Stimulated activated CD8-positive, alpha-beta memory T cell treated with anti-CD3 and anti-CD28 coated beads, Interleukin-12 subunit alpha, Interleukin-12 subunit beta, amount 100 ng/mL, for 1 hour (primary cell): ENCODE results near the gene ELAVL1.

Experiments
- DNase-seq: peaks from one replicate; pipeline ENCODE4 v3.0.0-alpha.2; 2020; ENCODE audit warnings: low read depth

ELAVL1 gene

DNA sequence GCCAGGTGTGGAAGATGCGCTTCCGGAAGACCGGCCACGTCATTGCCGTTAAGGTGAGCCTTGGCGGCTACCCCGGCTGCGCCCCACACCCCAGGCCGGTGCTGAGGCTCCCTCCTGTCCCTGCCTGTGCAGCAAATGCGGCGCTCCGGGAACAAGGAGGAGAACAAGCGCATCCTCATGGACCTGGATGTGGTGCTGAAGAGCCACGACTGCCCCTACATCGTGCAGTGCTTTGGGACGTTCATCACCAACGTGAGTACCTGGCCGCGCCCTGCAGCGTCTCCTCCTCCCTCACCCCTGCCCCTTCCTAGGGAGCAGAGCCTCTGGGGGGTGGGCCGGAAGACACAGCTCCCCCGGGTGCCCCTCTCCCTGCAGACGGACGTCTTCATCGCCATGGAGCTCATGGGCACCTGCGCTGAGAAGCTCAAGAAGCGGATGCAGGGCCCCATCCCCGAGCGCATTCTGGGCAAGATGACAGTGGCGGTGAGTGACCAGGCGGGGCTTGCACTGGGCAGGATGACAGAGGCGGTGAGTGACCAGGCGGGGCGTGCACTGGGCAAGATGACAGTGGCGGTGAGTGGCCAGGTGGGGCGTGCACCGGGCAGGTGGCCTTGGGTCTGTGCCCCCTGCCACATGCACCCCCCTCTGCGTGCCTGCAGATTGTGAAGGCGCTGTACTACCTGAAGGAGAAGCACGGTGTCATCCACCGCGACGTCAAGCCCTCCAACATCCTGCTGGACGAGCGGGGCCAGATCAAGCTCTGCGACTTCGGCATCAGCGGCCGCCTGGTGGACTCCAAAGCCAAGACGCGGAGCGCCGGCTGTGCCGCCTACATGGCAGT lies 94.9 kb downstream of the ELAVL1 start:
- no peak for DNase-seq

GRCh38 chr19:7909471-7910067 lies 95.9 kb downstream of the ELAVL1 start:
- DNase-seq, result no peak

DNA sequence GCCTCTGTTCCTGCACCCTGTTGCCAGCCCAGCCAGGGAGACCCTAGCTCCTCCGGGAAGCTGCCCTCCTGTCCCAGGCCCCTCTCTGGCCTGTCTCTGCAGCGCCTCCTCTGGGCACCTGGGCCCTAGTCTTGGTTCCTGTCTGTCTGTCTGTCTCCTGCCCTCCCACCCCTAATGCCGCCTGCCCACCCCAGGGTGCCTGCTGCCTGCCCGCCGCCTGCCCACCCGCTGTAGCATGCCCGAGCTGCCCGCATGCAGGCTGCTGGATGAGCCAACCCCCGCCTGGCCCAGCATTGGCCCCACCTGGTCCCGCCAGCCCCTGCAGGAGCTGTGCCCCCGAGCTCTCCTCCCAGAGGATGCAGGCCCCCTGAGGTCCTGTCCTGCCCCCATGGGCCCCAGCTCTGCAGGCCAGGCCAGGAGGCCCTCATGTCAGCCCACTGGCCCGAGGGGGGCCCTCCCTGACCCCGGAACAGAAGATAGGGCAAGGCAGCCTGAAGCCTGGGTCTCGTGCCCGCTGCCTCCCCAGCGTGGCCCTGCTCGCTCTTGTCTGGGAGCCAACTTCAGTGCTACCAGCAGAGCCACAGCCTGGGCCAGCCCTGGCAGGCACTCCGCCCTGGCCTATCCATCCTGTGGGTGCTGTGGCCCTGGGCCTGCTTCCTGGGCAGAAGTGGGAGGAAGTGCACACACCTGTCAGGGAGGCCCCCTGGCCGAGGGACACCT lies 96.5 kb downstream of the ELAVL1 start:
- DNase-seq, result no peak
